Osteocyte (in vitro differentiated cells): ENCODE results near the gene GUCA2A. TPM values are rescaled to one million over a fixed set of nuclear protein-coding genes. Genes with fewer than 3 reads are reported as not detected.

Source experiments
- DNase-seq: peaks from one replicate; pipeline ENCODE4 v3.0.0; 2021; ENCODE audit warnings: mixed read lengths; ENCODE audit not compliant: unreplicated experiment; ENCODE audit errors: extremely low spot score
- H3K27ac Mint-ChIP-seq: one replicate; pipeline ENCODE4 v1.8.0; 2021; ENCODE audit warnings: mild to moderate bottlenecking, mixed read lengths; ENCODE audit not compliant: unreplicated experiment
- H3K27me3 Mint-ChIP-seq: one replicate; pipeline ENCODE4 v1.8.0; 2021; ENCODE audit warnings: mixed read lengths; ENCODE audit not compliant: unreplicated experiment
- H3K36me3 Mint-ChIP-seq: one replicate; pipeline ENCODE4 v1.8.0; 2021; ENCODE audit warnings: mixed read lengths; ENCODE audit not compliant: unreplicated experiment
- H3K4me1 Mint-ChIP-seq: one replicate; pipeline ENCODE4 v1.8.0; 2021; ENCODE audit warnings: mixed read lengths; ENCODE audit not compliant: unreplicated experiment
- H3K4me3 Mint-ChIP-seq: one replicate; pipeline ENCODE4 v1.8.0; 2021; ENCODE audit warnings: mild to moderate bottlenecking, moderate library complexity, mixed read lengths; ENCODE audit not compliant: unreplicated experiment
- H3K9me3 Mint-ChIP-seq: one replicate; pipeline ENCODE4 v1.8.0; 2021; ENCODE audit warnings: mixed read lengths; ENCODE audit not compliant: unreplicated experiment
- CTCF ChIP-seq: fragments of 200-600 bp; sonication (generic); IDR thresholded peaks from 2 replicates; pipeline ENCODE4 v1.5.0; 2021; ENCODE audit warnings: antibody characterized with exemption, mild to moderate bottlenecking, moderate library complexity
- total RNA-seq: library from RNA; stranded (reverse); gene quantifications from 2 replicates; pipeline ENCODE4 v1.2.1, GENCODE V29; 2021

GUCA2A gene
- total RNA-seq, 1 donor from 2014 or later: not detected

GRCh38 chr1:42206164-42206563, 41.6 kb upstream of the GUCA2A start:
- no peak for DNase-seq
- Mint-ChIP-seq H3K27me3 (no peaks in the 10 kb centered on the region), H3K36me3 (peaks cover 20% of the 10 kb centered on the region), H3K4me1 (peaks cover 10% of the 10 kb centered on the region), H3K27ac (no peak overlapping the region), H3K9me3 (peaks cover 21% of the 10 kb centered on the region), H3K4me3 (no peak overlapping the region)
- no peak for TF ChIP-seq CTCF

GRCh38 chr1:42201986-42202385, 37.4 kb upstream of the GUCA2A start:
- TF ChIP-seq CTCF: no peak
- H3K4me3 Mint-ChIP-seq: no peak overlapping the region
- no peaks in the 10 kb centered on the region for H3K4me1 Mint-ChIP-seq
- H3K9me3 Mint-ChIP-seq: peaks cover 14% of the 10 kb centered on the region
- peaks cover 31% of the 10 kb centered on the region for H3K36me3 Mint-ChIP-seq
- no peak overlapping the region for H3K27ac Mint-ChIP-seq
- DNase-seq: no peak
- no peaks in the 10 kb centered on the region for H3K27me3 Mint-ChIP-seq

GRCh38 chr1:42198251-42198650, 33.7 kb upstream of the GUCA2A start:
- H3K27ac Mint-ChIP-seq: no peak overlapping the region
- H3K4me1 Mint-ChIP-seq: no peaks in the 10 kb centered on the region
- peaks cover 12% of the 10 kb centered on the region for H3K9me3 Mint-ChIP-seq
- TF ChIP-seq CTCF: no peak
- peaks cover 38% of the 10 kb centered on the region for H3K36me3 Mint-ChIP-seq
- H3K4me3 Mint-ChIP-seq: no peak overlapping the region
- no peaks in the 10 kb centered on the region for H3K27me3 Mint-ChIP-seq
- no peak for DNase-seq

GRCh38 chr1:42195841-42196240, 31.3 kb upstream of the GUCA2A start:
- no peak for TF ChIP-seq CTCF
- Mint-ChIP-seq H3K36me3 (peaks cover 30% of the 10 kb centered on the region), H3K4me1 (no peaks in the 10 kb centered on the region)

GRCh38 chr1:42192106-42192505, 27.6 kb upstream of the GUCA2A start:
- Mint-ChIP-seq H3K36me3 (peaks cover 51% of the 10 kb centered on the region), H3K27ac (no peak overlapping the region)

More at GRCh38 chr1:42195841-42196240, 31.3 kb upstream of the GUCA2A start:
- Mint-ChIP-seq H3K4me3 (no peak overlapping the region), H3K27ac (no peak overlapping the region), H3K27me3 (no peaks in the 10 kb centered on the region), H3K9me3 (no peaks in the 10 kb centered on the region)
- DNase-seq: no peak

More at GRCh38 chr1:42192106-42192505, 27.6 kb upstream of the GUCA2A start:
- DNase-seq: no peak
- TF ChIP-seq CTCF: no peak
- no peak overlapping the region for H3K4me3 Mint-ChIP-seq
- no peaks in the 10 kb centered on the region for H3K9me3 Mint-ChIP-seq
- no peaks in the 10 kb centered on the region for H3K27me3 Mint-ChIP-seq
- peaks cover under 1% of the 10 kb centered on the region for H3K4me1 Mint-ChIP-seq
